ENCODE measurements around the gene CHERP.
"Not testable (repeated sequence)": the region's sequence is repeated elsewhere in the genome, so short reads cannot be mapped to it uniquely, and the experiment has no call there.

Gene CHERP

DNA sequence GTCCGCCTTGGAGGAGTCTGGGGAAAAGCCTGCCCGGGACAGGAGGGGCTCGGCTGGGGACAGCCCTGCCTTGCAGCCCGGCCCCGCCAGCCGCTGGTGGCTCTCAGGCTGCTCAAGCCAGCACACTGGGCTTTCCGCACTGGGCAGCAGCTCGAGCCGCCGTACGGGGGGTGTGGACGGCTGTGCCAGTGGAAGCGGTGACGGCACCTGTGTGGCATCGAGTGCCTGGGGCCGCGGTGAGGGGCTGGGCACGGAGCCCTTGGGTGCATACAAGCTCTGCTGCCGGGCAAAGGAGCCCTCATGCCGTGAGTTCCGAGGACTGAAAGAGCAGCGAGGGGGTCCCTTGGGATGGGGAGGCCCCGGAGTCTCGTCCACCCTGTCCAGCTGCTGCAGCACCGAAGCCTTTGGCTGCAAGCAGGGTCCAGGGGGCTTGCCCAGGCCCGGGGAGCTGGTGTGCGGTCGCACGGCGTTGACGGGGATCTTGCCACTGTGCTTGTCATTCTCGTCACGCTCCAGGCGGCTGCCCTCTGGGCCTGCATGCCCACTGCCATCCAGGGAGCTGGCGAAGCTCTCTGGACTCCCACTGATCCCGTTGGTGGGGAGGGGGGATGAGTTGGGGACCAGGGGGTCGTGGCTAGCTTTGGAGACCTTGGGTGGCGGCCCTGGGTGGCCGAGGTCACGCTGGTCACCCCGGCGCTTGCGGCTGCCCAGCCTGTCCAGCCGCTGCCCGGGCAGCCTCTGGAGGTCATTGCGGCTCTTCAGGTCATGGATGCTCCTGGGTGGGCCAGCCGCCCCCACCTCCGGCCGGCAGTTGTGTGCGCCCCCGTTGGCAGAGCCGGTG is 34.7 kb upstream of the CHERP start:
- no peak for DNase-seq

GRCh38 chr19:16575861-16576689 is 33.8 kb upstream of the CHERP start:
- peak; percentile 49 for DNase-seq

- DNase-seq, result no peak
Measured at GRCh38 chr19:16575282-16575681, 33.0 kb upstream of the CHERP start.

DNA sequence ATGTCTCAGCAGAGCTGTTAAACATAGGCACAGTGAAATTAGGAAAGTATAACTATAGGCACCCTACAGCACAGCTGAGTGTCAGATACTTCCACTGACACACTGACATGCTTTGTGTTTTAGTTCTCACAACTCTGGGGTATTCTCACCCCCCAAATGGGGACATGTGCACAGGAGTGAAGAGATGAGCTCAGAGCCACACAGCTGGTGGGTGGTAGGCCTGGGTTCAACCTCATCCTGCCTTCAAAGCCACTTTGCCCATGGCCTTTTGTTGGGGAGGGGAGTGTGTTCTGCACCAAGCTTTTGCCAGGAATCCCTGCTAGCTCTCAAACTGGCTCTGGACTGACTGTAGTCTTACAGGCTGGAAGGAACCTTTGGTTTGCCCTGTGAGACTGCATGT is 31.7 kb upstream of the CHERP start:
- no peak for DNase-seq

GRCh38 chr19:16573296-16573695 is 31.1 kb upstream of the CHERP start:
- no peak for DNase-seq

DNA sequence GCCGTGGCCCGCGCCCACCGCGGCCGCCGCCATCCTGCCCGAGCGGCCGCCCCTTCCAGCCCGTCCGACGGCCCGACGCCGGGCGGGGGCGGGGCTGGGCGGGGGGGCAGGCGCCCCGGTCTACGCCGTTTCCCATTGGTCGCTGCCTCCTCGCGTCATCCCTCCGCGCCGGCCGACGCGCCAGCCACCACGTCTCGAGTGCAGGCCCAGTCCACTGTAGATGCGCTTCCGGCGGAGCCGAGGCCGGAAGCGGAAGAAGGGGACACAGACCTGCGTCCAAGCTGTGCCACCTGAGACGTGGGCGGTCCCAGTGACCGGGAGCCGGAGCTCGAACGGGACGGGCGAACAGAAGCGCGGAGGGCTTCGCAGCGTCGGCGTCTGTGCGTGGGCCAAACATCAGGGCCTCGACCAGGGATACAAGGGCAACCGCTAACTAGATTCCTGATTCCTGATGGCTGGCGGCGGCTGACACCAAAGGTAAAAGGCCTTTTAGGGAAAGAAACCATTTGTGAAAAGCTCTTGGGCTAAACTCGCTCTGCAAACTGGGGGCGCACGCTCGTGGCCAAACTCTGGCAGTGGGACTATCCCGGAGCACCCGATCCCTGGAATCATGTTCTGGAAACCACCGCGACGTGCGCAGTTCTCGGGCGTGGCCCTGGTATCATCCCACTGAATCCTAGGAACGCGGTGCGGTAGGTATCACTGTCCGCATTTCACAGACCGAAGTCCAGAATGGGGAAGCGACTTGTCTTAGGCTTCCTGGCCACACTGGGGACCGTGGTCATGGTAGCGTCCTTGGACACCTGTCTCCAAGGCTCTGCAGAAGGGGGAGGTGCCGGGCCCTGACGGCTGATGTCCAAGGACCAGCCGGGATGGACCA is 30.3 kb upstream of the CHERP start, which contains the start of gene SLC35E1:
Gene SLC35E1 (minus strand): TSS at position 84 of the 880 bp plus-strand sequence. CDS start 51 bp downstream, at position 33.
- DNase-seq, result peak; percentile 99

- DNase-seq, result peak; percentile 67
Measured at GRCh38 chr19:16571822-16572331, 29.6 kb upstream of the CHERP start.

- DNase-seq, result no peak
Measured at GRCh38 chr19:16571283-16571682, 29.0 kb upstream of the CHERP start.

DNA sequence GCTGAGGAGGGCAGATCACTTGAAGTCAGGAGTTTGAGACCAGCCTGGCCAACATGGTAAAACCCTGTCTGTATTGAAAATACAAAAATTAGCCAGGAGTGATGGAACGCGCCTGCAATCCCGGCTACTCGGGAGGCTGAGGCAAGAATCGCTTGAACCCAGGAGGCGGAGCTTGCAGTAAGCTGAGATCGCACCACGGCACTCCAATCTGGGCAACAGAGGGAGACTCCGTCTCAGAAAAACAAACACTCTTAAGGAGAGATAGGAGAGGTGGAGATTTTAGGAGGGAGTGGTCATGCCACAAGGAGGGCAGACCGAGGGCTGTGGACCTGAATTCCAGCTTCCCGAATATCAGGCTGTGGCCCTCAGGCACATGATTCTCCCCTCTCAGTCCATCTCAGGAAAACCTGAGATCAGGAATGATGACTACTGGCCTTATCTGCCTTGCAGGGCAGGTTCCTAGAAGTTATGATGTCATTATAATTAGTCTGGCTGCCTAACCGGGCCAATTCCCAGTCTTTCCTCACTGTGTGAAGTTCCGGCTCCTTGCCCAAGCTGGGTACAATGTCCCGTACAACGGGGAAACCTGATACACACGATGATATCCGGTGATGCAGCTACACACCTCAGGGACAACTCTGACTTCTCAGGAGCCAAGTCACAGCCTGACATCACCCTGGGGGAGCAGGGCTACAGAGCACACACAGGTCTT is 27.5 kb upstream of the CHERP start:
- DNase-seq, result peak; percentile 70

- no peak for DNase-seq
Measured at GRCh38 chr19:16566702-16567101, 24.5 kb upstream of the CHERP start.

- DNase-seq, result no peak
Measured at GRCh38 chr19:16566161-16566560, 23.9 kb upstream of the CHERP start.

- DNase-seq, result no peak
Measured at GRCh38 chr19:16564842-16565241, 22.6 kb upstream of the CHERP start.

DNA sequence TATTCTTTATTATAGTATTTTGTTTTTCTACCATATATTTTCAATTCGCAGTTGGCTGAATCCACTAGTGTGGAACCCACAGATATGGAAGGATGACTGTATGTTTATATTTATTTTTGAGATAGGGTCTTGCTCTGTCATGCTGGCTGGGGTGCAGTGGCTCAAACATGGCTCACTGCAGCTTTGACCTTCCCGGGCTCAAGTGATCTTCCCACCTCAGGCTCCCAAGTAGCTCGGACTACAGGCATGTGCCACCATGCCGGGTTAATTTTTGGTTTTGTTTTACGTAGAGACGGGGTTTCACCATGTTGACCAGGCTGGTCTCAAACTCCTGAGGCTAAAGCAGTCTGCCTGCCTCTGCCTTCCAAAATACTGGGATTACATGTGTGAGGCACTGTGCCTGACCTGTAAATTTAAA is 20.4 kb upstream of the CHERP start:
- no peak for DNase-seq

DNA sequence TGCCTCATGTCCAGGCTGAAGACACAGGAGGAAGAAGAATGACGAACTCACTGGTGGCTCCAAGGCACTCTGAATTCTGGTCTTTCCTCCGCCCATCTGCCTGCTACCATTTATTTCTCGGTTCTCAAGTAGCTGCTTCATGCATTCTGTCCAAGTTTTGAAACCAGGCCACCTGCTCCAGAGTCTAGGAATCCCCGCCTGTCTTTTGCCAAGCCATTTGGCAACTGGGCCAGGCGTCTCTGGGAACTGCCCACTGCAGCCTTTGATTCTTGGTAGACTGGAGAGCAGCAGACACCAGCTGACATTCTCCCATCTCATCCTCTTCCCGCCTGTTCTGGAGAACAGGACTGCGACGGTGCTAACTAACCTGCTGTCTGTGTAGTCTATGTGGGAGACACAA is 19.1 kb upstream of the CHERP start:
- no peak for DNase-seq

- DNase-seq, result no peak
Measured at GRCh38 chr19:16559780-16560276, 17.6 kb upstream of the CHERP start.

- no peak for DNase-seq
Measured at GRCh38 chr19:16554776-16555175, 12.5 kb upstream of the CHERP start.

DNA sequence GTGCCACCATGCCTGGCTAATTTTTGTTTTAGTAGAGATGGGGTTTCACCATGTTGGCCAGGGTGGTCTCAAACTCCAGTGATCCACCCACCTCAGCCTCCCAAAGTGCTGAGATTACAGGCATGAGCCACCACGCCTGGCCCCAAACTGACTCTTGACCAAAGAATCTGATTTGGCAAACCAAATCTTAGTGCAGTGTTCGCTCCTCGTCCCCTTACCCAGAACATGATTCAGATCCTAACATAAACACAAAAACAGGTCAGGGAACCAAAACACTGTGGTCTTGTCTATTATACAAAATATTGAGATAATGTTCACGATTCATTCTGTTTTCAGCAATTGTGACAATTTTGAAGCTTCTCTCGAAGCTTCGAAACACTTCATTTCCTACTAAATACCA is 9.7 kb upstream of the CHERP start:
- DNase-seq, result not testable (repeated sequence)

DNA sequence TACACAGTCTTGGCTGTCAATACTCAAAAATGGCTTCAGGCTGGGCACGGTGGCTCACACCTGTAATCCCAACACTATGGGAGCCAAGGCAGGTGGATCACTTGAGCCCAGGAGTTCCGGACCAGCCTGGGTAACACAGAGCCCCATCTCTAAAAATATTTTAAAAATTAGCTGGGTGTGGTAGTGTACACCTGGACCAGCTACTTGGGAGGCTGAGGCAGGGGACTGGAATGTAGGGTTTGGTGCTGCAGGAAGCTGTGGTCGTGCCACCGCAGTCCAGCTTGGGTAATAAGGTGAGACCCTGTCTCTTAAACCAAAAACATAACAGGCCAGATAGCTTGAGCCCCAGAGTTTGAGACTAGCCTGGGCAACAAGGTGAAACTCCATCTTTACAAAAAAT is 6.7 kb upstream of the CHERP start:
- DNase-seq, result no peak

DNA sequence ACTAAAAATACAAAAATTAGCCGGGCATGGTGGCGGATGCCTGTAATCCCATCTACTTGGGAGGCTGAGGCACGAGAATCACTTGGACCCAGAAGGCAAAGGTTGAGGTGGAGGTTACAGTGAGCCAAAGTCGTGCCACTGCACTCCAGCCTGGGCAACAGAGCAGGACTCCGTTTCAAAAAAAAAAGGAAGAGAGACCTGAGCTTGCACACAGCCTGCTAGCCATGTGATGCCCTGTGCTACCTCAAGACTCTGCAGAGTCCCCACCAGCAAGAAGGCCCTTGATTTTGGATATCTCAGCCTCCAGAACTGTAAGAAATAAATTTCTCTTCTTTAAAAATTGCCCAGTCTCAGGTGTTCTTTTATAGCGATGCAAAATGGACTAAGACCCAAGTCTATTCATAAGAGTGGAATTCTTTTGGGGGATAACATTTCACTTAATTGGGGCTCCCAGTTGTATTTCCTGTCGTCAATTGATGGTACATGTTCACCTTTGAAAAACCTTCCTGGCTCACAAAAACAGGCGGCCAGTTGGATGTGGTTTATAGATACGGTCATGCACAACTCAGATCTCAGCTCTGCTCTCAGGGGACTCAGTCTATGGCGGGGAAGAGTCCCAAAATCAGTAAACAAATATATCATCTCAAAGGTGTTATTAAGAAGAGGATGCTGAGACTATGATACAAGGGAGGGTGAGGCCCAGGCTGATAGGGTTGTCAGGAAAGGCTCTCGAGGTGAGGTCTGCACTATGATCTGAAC is 2.4 kb upstream of the CHERP start:
- no peak for DNase-seq

DNA sequence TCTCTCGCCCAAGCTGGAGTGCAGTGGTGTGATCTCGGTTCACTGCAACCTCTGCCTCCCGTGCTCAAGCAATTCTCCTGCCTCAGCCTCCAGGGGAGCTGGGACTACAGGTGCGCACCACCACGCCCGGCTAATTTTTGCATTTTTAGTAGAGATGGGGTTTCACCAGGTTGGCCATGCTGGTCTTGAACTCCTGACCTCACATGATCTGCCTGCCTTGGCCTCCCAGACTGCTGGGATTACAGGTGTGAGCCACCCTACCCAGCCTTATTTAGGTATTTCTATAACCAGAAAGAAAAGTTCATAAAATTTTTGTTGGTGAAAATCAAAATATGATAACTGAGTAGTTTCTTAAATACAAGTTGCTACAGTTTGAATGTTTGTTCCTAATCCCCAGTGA is 1.5 kb upstream of the CHERP start:
- not testable (repeated sequence) for DNase-seq

DNA sequence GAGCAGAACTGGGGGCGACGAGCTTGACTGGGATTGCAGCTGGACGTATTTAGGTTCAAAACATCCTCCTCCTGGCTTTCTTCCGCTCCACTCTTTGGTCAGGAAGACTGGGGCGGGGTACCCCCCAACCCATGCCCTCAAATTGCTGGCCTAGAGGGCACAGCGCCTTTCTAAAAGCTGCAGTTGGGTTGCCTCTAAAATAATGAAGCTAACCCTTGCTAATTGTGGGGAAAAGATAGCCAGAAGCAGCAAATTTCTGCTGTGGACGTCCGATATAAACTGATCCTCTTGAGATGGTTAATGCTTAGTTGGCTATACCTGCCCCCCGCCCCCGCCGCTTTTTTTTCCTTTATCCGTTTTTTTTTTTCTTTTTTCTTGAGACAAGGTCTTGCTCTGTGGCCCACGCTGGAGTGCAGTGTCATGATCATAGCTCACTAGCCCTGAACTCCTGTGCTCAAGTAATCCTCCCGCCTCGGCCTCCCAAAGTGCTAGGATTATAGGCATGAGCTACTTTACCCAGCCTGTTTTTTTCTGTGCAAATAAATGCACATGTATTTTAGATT is 754 bp upstream of the CHERP start:
- DNase-seq, result no peak

Data from islet precursor cell (in vitro differentiated cells).